Measurements from ENCODE around the gene ANKRD31. TPM values are rescaled to one million over a fixed set of nuclear protein-coding genes. Genes with fewer than 3 reads are reported as not detected.
"Not testable (repeated sequence)": the region's sequence is repeated elsewhere in the genome, so short reads cannot be mapped to it uniquely, and the experiment has no call there.

ANKRD31 gene
- 0.15 TPM for polyA plus RNA-seq (2013, experiment 1 of 2)
- 0.13 TPM for polyA plus RNA-seq (2013, experiment 2 of 2)

DNA sequence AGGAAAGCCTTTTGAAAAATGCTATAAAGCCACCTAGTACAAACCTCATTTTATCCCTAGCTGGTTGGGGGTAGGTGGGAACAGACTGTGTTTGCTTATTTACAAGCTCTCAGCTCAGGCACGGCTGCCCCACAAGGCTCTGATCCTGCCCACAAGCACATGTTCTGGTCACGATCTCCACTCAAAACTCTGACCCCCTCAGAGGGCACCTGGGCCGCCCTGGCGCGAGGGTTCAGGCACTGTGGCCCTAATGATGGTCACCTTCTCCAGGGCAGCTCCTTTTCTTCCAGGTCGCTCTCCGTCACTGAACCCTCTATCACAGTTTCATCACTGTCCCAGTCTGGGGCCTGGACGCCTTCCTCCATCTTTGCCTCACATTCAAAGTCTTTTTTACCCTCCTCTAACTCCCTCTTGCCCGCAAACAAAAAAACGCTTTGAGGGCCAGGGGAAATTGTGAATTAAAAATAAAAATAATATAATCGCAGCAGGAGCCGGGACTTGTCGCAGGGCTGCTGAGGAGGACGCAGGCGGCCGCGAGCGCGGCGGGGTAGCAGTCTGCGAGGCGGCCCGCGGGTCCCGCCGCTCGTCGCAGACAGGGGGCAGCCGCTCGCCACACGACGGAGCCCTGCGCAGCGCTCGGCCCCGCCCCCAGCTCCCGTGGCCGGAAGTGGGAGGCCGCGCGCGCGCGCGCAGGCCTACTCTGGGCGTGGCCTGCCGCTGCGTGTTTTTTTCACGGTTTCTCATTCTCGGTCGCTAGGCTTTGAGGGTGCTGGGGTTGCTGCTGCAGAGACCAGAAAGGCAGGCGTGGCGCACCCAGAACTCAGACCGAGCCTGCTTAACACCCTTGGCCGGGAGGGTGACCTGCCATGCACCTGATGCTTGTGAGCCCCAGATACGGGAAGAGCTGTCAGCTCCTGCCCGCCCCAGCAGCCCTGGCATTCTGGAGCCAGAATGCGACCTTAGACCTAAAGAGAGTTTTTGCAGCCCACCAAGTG, at the start of gene ANKRD31:
Gene ANKRD31 (minus strand): TSS at position 557 of the 995 bp plus-strand sequence. CDS start 192 bp downstream, at position 365.
- no peaks in the 10 kb centered on the region for H3K36me3 ChIP-seq (ENCODE audit: insufficient read depth, low read length)
- 45% methylated on average over 58 of the region's 58 CpGs for WGBS
- H3K27me3 ChIP-seq (ENCODE audit: insufficient read depth, low read length) = no peaks in the 10 kb centered on the region
- peaks cover 21% of the 10 kb centered on the region for H3K4me1 ChIP-seq (ENCODE audit: insufficient read depth, low read length)
- peak within 1 kb of the TSS; percentile 69 for H3K9ac ChIP-seq (ENCODE audit: low read depth, low read length)
- 0 out of 2 replicates have a peak within 1 kb of the TSS, but pooled peaks have one; percentile 3 for H3K27ac ChIP-seq (ENCODE audit: low read depth, low read length)
- peak within 1 kb of the TSS; percentile 75 for H3K4me3 ChIP-seq (ENCODE audit: low read length)
- no peaks in the 10 kb centered on the region for H3K9me3 ChIP-seq (ENCODE audit: insufficient read depth, low read depth, low read length)

DNA sequence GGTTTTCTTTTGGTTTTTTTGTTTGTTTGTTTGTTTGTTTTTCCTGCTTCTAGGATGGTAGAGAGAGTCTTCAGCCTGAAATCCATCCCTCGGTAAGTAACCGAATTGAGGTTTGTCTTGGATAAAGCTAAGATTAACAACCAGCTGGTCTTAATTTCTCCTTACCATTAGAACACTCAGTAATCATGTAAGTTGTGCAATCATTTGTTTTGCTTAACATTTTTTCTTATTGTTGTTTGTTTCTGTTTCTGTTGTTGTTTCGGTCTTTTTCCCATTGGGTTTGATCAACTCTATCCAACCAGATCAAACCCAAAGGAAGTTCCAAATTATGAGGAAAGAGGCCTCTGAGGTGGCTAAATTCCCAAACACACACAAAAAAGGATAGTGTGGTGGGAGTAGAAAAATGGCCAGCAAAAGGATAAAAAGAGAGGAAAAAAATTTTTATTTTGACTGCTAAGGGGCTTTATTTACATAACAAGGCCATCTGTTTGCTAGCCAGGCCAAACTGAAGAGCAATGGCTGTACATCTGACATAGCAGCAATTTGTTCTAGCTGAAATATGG, 49.6 kb upstream of the ANKRD31 start:
- Histone ChIP-seq H3K9ac (ENCODE audit: low read depth, low read length) (no peak overlapping the region), H3K4me3 (ENCODE audit: low read length) (no peak overlapping the region), H3K4me1 (ENCODE audit: insufficient read depth, low read length) (0 out of 2 replicates have a peak, but pooled peaks cover 4% of the 10 kb centered on the region), H3K27ac (ENCODE audit: low read depth, low read length) (no peak overlapping the region), H3K27me3 (ENCODE audit: insufficient read depth, low read length) (no peaks in the 10 kb centered on the region), H3K36me3 (ENCODE audit: insufficient read depth, low read length) (no peaks in the 10 kb centered on the region), H3K9me3 (ENCODE audit: insufficient read depth, low read depth, low read length) (no peaks in the 10 kb centered on the region)
- 100% methylated on average over 2 of the region's 3 CpGs for WGBS

GRCh38 chr5:75282581-75282980, 45.9 kb upstream of the ANKRD31 start:
- H3K4me1 ChIP-seq (ENCODE audit: insufficient read depth, low read length) = peaks cover 9% of the 10 kb centered on the region; the same call in 1 of the 2 replicates
- no peaks in the 10 kb centered on the region for H3K9me3 ChIP-seq (ENCODE audit: insufficient read depth, low read depth, low read length)
- H3K27ac ChIP-seq (ENCODE audit: low read depth, low read length) = no peak overlapping the region
- WGBS = 87% methylated on average over 2 of the region's 2 CpGs
- H3K4me3 ChIP-seq (ENCODE audit: low read length) = no peak overlapping the region
- H3K9ac ChIP-seq (ENCODE audit: low read depth, low read length) = no peak overlapping the region
- no peaks in the 10 kb centered on the region for H3K27me3 ChIP-seq (ENCODE audit: insufficient read depth, low read length)
- no peaks in the 10 kb centered on the region for H3K36me3 ChIP-seq (ENCODE audit: insufficient read depth, low read length)

DNA sequence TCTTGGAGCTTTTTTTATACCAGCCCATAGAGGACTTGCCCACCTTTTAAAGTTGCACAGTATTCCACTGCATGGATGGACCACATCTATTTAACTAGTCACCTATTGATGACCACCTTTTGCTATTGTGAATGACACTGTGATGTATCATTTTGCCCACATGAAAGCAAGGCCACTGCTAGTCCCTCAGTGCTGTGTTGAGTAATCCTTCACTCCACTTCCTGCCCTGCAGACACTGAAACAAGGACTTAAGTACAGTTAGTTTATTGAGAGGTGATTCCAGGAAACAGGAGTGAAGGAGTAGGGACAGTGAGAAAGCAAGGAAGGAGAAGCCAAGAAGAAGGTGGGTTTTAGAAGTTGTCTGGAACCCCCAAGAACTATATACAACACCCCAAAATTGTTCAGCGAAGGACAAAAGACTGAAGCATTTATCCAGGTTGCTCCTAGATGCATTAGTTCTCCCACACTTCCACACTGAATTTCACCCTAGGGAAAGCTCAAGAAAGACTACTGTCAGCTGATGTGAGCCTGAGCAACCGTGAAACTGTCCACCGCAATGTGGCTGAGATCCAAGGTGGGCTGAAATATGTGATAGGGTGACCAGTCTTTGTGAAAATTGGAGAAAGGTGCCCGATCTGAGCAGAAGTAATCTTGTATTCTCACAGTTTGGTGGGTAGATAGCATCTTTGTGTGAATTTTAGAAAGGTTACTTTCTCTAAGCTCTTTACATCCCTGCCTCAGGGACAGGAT, 45.2 kb upstream of the ANKRD31 start:
- no peaks in the 10 kb centered on the region for H3K36me3 ChIP-seq (ENCODE audit: insufficient read depth, low read length)
- H3K27ac ChIP-seq (ENCODE audit: low read depth, low read length) = no peak overlapping the region
- H3K4me3 ChIP-seq (ENCODE audit: low read length) = no peak overlapping the region
- peaks cover 15% of the 10 kb centered on the region for H3K4me1 ChIP-seq (ENCODE audit: insufficient read depth, low read length)
- no peaks in the 10 kb centered on the region for H3K27me3 ChIP-seq (ENCODE audit: insufficient read depth, low read length)
- 89% methylated on average over 4 of the region's 4 CpGs for WGBS
- no peaks in the 10 kb centered on the region for H3K9me3 ChIP-seq (ENCODE audit: insufficient read depth, low read depth, low read length)
- H3K9ac ChIP-seq (ENCODE audit: low read depth, low read length) = no peak overlapping the region

- H3K4me1 ChIP-seq (ENCODE audit: insufficient read depth, low read length) = peaks cover 36% of the 10 kb centered on the region
- H3K36me3 ChIP-seq (ENCODE audit: insufficient read depth, low read length) = no peaks in the 10 kb centered on the region
- H3K27ac ChIP-seq (ENCODE audit: low read depth, low read length) = no peak overlapping the region
- no peaks in the 10 kb centered on the region for H3K27me3 ChIP-seq (ENCODE audit: insufficient read depth, low read length)
- 88% methylated on average over 1 of the region's 1 CpG for WGBS
- no peak overlapping the region for H3K9ac ChIP-seq (ENCODE audit: low read depth, low read length)
- H3K9me3 ChIP-seq (ENCODE audit: insufficient read depth, low read depth, low read length) = no peaks in the 10 kb centered on the region
- no peak overlapping the region for H3K4me3 ChIP-seq (ENCODE audit: low read length)
These were observed 42.6 kb upstream of the ANKRD31 start for GRCh38 chr5:75279321-75279720.

GRCh38 chr5:75277463-75277862, 40.8 kb upstream of the ANKRD31 start:
- peaks cover 6% of the 10 kb centered on the region for H3K9me3 ChIP-seq (ENCODE audit: insufficient read depth, low read depth, low read length)
- H3K9ac ChIP-seq (ENCODE audit: low read depth, low read length) = no peak overlapping the region
- peaks cover 32% of the 10 kb centered on the region for H3K4me1 ChIP-seq (ENCODE audit: insufficient read depth, low read length)
- no peak overlapping the region for H3K4me3 ChIP-seq (ENCODE audit: low read length)
- H3K27me3 ChIP-seq (ENCODE audit: insufficient read depth, low read length) = no peaks in the 10 kb centered on the region
- no peaks in the 10 kb centered on the region for H3K36me3 ChIP-seq (ENCODE audit: insufficient read depth, low read length)
- no peak overlapping the region for H3K27ac ChIP-seq (ENCODE audit: low read depth, low read length)
- WGBS = 81% methylated on average over 4 of the region's 4 CpGs

GRCh38 chr5:75275756-75276155, 39.1 kb upstream of the ANKRD31 start:
- Histone ChIP-seq H3K27me3 (ENCODE audit: insufficient read depth, low read length) (no peaks in the 10 kb centered on the region), H3K9me3 (ENCODE audit: insufficient read depth, low read depth, low read length) (peaks cover 10% of the 10 kb centered on the region), H3K27ac (ENCODE audit: low read depth, low read length) (peak overlapping the region; percentile 25; the same call in 1 of the 2 replicates), H3K36me3 (ENCODE audit: insufficient read depth, low read length) (no peaks in the 10 kb centered on the region), H3K9ac (ENCODE audit: low read depth, low read length) (no peak overlapping the region), H3K4me3 (ENCODE audit: low read length) (peak overlapping the region; percentile 13; the same call in 1 of the 2 replicates), H3K4me1 (ENCODE audit: insufficient read depth, low read length) (peaks cover 32% of the 10 kb centered on the region)
- no CpG with 5 or more reads among the region's 3 CpGs for WGBS

DNA sequence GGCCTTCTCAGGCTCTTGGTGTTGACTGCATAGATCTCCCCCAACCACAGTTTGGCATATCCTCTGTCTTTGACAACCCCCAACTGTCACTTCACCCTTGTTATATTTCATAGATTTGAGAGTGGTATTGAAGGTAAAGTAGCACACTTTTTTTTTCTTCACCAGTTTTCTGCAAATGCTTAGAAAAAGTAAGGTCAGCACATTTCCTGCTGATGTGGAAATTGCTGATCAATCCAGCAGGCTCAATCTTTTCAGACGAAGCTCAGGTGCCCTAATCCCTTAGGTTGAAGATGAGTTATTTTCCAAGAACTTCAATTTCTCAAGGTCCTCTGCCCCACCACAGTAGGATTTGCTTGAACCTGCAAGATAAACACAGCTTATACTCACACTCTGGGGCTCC, 38.5 kb upstream of the ANKRD31 start:
- Histone ChIP-seq H3K36me3 (ENCODE audit: insufficient read depth, low read length) (no peaks in the 10 kb centered on the region), H3K9me3 (ENCODE audit: insufficient read depth, low read depth, low read length) (peaks cover 10% of the 10 kb centered on the region), H3K4me1 (ENCODE audit: insufficient read depth, low read length) (peaks cover 32% of the 10 kb centered on the region), H3K27me3 (ENCODE audit: insufficient read depth, low read length) (no peaks in the 10 kb centered on the region), H3K9ac (ENCODE audit: low read depth, low read length) (no peak overlapping the region), H3K4me3 (ENCODE audit: low read length) (0 out of 2 replicates have a peak overlapping the region, but pooled peaks have one; percentile 13), H3K27ac (ENCODE audit: low read depth, low read length) (no peak overlapping the region)
- 57% methylated on average over 1 of the region's 1 CpG for WGBS

DNA sequence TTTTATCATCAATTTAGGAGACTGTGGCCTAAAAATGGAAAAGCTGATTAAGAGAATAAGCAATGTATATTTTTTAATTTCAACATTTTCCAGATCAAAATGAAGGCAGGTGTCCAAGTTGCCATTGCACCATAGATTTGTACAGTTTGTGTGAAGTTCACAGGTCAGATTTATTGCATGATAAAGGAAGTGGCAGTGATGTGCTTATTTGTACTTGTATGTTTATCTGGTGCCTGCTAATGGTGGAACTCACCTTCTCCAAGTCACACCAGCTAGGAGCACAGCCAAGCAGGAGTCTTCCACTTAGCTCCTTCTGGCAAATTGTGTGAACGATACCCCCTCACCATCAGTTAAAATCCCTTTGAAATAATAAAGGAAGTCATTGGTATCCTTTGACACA, 37.8 kb upstream of the ANKRD31 start:
- no peaks in the 10 kb centered on the region for H3K36me3 ChIP-seq (ENCODE audit: insufficient read depth, low read length)
- H3K4me3 ChIP-seq (ENCODE audit: low read length) = no peak overlapping the region
- no peak overlapping the region for H3K9ac ChIP-seq (ENCODE audit: low read depth, low read length)
- H3K4me1 ChIP-seq (ENCODE audit: insufficient read depth, low read length) = peaks cover 32% of the 10 kb centered on the region
- no peak overlapping the region for H3K27ac ChIP-seq (ENCODE audit: low read depth, low read length)
- H3K9me3 ChIP-seq (ENCODE audit: insufficient read depth, low read depth, low read length) = peaks cover 11% of the 10 kb centered on the region
- 94% methylated on average over 1 of the region's 1 CpG for WGBS
- no peaks in the 10 kb centered on the region for H3K27me3 ChIP-seq (ENCODE audit: insufficient read depth, low read length)

DNA sequence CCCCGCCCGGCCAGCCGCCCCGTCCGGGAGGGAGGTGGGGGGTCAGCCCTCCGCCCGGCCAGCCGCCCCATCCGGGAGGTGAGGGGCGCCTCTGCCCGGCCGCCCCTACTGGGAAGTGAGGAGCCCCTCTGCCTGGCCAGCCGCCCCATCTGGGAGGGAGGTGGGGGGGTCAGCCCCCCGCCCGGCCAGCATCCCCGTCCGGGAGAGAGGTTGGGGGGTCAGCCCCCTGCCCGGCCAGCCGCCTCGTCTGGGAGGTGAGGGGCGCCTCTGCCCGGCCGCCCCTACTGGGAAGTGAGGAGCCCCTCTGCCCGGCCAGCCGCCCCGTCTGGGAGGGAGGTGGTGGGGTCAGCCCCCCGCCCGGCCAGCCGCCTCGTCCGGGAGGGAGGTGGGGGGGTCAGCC, 33.9 kb upstream of the ANKRD31 start:
- H3K36me3 ChIP-seq (ENCODE audit: insufficient read depth, low read length); H3K27me3 ChIP-seq (ENCODE audit: insufficient read depth, low read length); H3K4me1 ChIP-seq (ENCODE audit: insufficient read depth, low read length); H3K4me3 ChIP-seq (ENCODE audit: low read length); H3K27ac ChIP-seq (ENCODE audit: low read depth, low read length); H3K9ac ChIP-seq (ENCODE audit: low read depth, low read length): not testable (repeated sequence)
- peaks cover 18% of the 10 kb centered on the region for H3K9me3 ChIP-seq (ENCODE audit: insufficient read depth, low read depth, low read length)
- 100% methylated on average over 4 of the region's 31 CpGs for WGBS
